Ishikawa (cell line): ENCODE measurements around the gene PLIN4.

Experiments used
- CEBPB ChIP-seq: IDR thresholded peaks from 2 replicates; pipeline ENCODE4 v1.6.1; 2012
- EGR1 ChIP-seq: IDR thresholded peaks from 2 replicates; pipeline ENCODE4 v1.6.1; 2012
- EP300 ChIP-seq: IDR thresholded peaks from 2 replicates; pipeline ENCODE4 v1.6.1; 2012; ENCODE audit warnings: borderline replicate concordance
- MAX ChIP-seq: IDR thresholded peaks from 2 replicates; pipeline ENCODE4 v1.6.1; 2012
- NFIC ChIP-seq: IDR thresholded peaks from 2 replicates; pipeline ENCODE4 v1.6.1; 2012
- RAD21 ChIP-seq: IDR thresholded peaks from 2 replicates; pipeline ENCODE4 v1.6.1; 2012; ENCODE audit warnings: low read depth
- TAF1 ChIP-seq: IDR thresholded peaks from 2 replicates; pipeline ENCODE4 v1.6.1; 2012; ENCODE audit warnings: low read depth, mild to moderate bottlenecking
- TCF12 ChIP-seq: IDR thresholded peaks from 2 replicates; pipeline ENCODE4 v1.6.1; 2012; ENCODE audit warnings: low read depth
- TEAD4 ChIP-seq: IDR thresholded peaks from 2 replicates; pipeline ENCODE4 v1.6.1; 2012
- YY1 ChIP-seq: IDR thresholded peaks from 2 replicates; pipeline ENCODE4 v1.6.1; 2012; ENCODE audit warnings: low read depth
- TF ChIP-seq, protein P1 (sequence below): IDR thresholded peaks from 2 replicates; pipeline ENCODE4 v1.6.1; 2012; ENCODE audit warnings: low read depth, mild to moderate bottlenecking
- TF ChIP-seq, protein P2 (sequence below): IDR thresholded peaks from 2 replicates; pipeline ENCODE4 v1.6.1; 2012

GRCh38 chr19:4487572-4487971 is 30.7 kb downstream of the PLIN4 start:
- TF ChIP-seq, protein P1, sequence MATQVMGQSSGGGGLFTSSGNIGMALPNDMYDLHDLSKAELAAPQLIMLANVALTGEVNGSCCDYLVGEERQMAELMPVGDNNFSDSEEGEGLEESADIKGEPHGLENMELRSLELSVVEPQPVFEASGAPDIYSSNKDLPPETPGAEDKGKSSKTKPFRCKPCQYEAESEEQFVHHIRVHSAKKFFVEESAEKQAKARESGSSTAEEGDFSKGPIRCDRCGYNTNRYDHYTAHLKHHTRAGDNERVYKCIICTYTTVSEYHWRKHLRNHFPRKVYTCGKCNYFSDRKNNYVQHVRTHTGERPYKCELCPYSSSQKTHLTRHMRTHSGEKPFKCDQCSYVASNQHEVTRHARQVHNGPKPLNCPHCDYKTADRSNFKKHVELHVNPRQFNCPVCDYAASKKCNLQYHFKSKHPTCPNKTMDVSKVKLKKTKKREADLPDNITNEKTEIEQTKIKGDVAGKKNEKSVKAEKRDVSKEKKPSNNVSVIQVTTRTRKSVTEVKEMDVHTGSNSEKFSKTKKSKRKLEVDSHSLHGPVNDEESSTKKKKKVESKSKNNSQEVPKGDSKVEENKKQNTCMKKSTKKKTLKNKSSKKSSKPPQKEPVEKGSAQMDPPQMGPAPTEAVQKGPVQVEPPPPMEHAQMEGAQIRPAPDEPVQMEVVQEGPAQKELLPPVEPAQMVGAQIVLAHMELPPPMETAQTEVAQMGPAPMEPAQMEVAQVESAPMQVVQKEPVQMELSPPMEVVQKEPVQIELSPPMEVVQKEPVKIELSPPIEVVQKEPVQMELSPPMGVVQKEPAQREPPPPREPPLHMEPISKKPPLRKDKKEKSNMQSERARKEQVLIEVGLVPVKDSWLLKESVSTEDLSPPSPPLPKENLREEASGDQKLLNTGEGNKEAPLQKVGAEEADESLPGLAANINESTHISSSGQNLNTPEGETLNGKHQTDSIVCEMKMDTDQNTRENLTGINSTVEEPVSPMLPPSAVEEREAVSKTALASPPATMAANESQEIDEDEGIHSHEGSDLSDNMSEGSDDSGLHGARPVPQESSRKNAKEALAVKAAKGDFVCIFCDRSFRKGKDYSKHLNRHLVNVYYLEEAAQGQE = no peak
- TF ChIP-seq CEBPB (no peak), RAD21 (no peak), EGR1 (no peak), EP300 (no peak), TAF1 (no peak), MAX (no peak), YY1 (no peak), NFIC (no peak), TCF12 (no peak), TEAD4 (no peak)
- TF ChIP-seq, protein P2, sequence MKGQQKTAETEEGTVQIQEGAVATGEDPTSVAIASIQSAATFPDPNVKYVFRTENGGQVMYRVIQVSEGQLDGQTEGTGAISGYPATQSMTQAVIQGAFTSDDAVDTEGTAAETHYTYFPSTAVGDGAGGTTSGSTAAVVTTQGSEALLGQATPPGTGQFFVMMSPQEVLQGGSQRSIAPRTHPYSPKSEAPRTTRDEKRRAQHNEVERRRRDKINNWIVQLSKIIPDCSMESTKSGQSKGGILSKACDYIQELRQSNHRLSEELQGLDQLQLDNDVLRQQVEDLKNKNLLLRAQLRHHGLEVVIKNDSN = no peak
